Lung (tissue), 12 donors: ENCODE measurements around the gene ZNF175. TPM values are rescaled to one million over a fixed set of nuclear protein-coding genes. Genes with fewer than 3 reads are reported as not detected.

ENCODE experiments used
- ATAC-seq: fragments of 200-7000 bp; cut with Tn5 transposase; one replicate; pipeline ENCODE4 v1.9.1; 2020; ENCODE audit warnings: moderate number of reproducible peaks; ENCODE audit not compliant: insufficient read depth, low FRiP score
- DNase-seq, 3 donors: peaks; one replicate each; pipeline ENCODE4 v3.0.0-alpha.2; 2013 to 2017
- H3K27ac ChIP-seq, 2 donors: one replicate each; pipeline ENCODE4 v1.5.1; 2013; ENCODE audit warnings: mild to moderate bottlenecking in 2 of 2, moderate library complexity in 2 of 2, control low read depth in 1 of 2, inconsistent platforms in 1 of 2, low read depth in 1 of 2, low read length in 1 of 2
- H3K27me3 ChIP-seq, 3 donors: one replicate each; pipeline ENCODE4 v1.5.1; 2013; ENCODE audit warnings: low read length in 2 of 3; ENCODE audit not compliant: control insufficient read depth in 3 of 3, insufficient read depth in 3 of 3
- H3K36me3 ChIP-seq, 4 donors: one replicate each; pipeline ENCODE4 v1.5.1; 2013; ENCODE audit warnings: low read length in 4 of 4, mild to moderate bottlenecking in 1 of 4, moderate library complexity in 1 of 4; ENCODE audit not compliant: control insufficient read depth in 4 of 4, insufficient read depth in 4 of 4
- H3K4me1 ChIP-seq, 5 donors: one replicate each; pipeline ENCODE4 v1.5.1; 2013; ENCODE audit warnings: low read length in 5 of 5, mild to moderate bottlenecking in 2 of 5, moderate library complexity in 1 of 5; ENCODE audit not compliant: control insufficient read depth in 5 of 5, insufficient read depth in 5 of 5
- H3K4me3 ChIP-seq: one replicate; pipeline ENCODE4 v1.5.1; 2013; ENCODE audit warnings: mild to moderate bottlenecking, control low read depth, moderate library complexity
- H3K9ac ChIP-seq, 2 donors: one replicate each; pipeline ENCODE4 v1.5.1; 2013; ENCODE audit warnings: low read length in 2 of 2, control low read depth in 1 of 2; ENCODE audit not compliant: insufficient read depth in 1 of 2
- H3K9me3 ChIP-seq, 4 donors: one replicate each; pipeline ENCODE4 v1.5.1; 2013; ENCODE audit warnings: low read length in 3 of 4, mild to moderate bottlenecking in 1 of 4, moderate library complexity in 1 of 4; ENCODE audit not compliant: control insufficient read depth in 4 of 4, insufficient read depth in 3 of 4
- CTCF ChIP-seq: IDR thresholded peaks from 2 replicates; pipeline ENCODE4 v1.5.1; 2012; ENCODE audit warnings: mild to moderate bottlenecking; ENCODE audit errors: control extremely low read depth, extremely low read depth
- WGBS, 2 donors: extraction: QIAGEN DNeasy Blood & Tissue Kit; methylation state at CpG; one replicate each; pipeline ENCODE4 v1.1.7; 2013; 5-methylcytosine and 5-hydroxymethylcytosine counted together
- polyA plus RNA-seq, 2 donors: library from polyadenylated mRNA; stranded (reverse); fragments of 200-250 nt; gene quantifications; one replicate each; pipeline ENCODE4 v1.2.1, GENCODE V29; 2013
- total RNA-seq, 2 donors: library from RNA; depleted of rRNA in 1 of 2; stranded (reverse); fragments of >200 nt in 1 of 2; gene quantifications; one replicate each; pipeline ENCODE4 v1.2.1, GENCODE V29; 2014 to 2021
- donor health status: control.
- donor health status: control.
- donor health status: Bipolar disorder and iron deficiency.
- donor health status: healthy.
- donor health status: DM: yes; HTN: yes; CAD: no.

Gene ZNF175
- total and polyA plus RNA-seq, 4 donors = 2.5 to 11.4 (median 5.9) TPM

GRCh38 chr19:51550848-51551672, 20.0 kb upstream of the ZNF175 start:
- no peaks in the 10 kb centered on the region for H3K36me3 ChIP-seq
- H3K4me3 ChIP-seq = no peak overlapping the region
- no peak overlapping the region for H3K9ac ChIP-seq
- H3K27me3 ChIP-seq = no peaks in the 10 kb centered on the region
- no peak overlapping the region for H3K27ac ChIP-seq
- ATAC-seq (no peak), DNase-seq (no peak)
- WGBS, 2 donors = 75 to 80% methylated on average over 20 of the region's 20 CpGs
- H3K9me3 ChIP-seq = peaks cover 0 to 4% (median 0%) of the 10 kb centered on the region in 4 donors
- H3K4me1 ChIP-seq = no peaks in the 10 kb centered on the region
- no peak for TF ChIP-seq CTCF

- Histone ChIP-seq H3K27me3 (no peaks in the 10 kb centered on the region), H3K36me3 (no peaks in the 10 kb centered on the region), H3K9ac (no peak overlapping the region), H3K27ac (no peak overlapping the region), H3K4me1 (no peaks in the 10 kb centered on the region), H3K4me3 (no peak overlapping the region), H3K9me3 (peaks cover 0 to 4% (median 0%) of the 10 kb centered on the region in 4 donors)
- ATAC-seq (no peak), DNase-seq (no peak)
- TF ChIP-seq CTCF = no peak
- 41 to 48% methylated on average over 3 of the region's 3 CpGs for WGBS, 2 donors
Observed at GRCh38 chr19:51551673-51552432, 19.2 kb upstream of the ZNF175 start.

- Histone ChIP-seq H3K9me3 (peaks cover 0 to 4% (median 0%) of the 10 kb centered on the region in 4 donors), H3K4me1 (no peaks in the 10 kb centered on the region), H3K27ac (no peak overlapping the region), H3K36me3 (no peaks in the 10 kb centered on the region), H3K27me3 (no peaks in the 10 kb centered on the region), H3K9ac (no peak overlapping the region), H3K4me3 (no peak overlapping the region)
- TF ChIP-seq CTCF = no peak
- ATAC-seq = no peak
- 18 to 22% methylated on average over 1 of the region's 1 CpG for WGBS, 2 donors
- DNase-seq = no peak
Observed at GRCh38 chr19:51552608-51552995, 18.5 kb upstream of the ZNF175 start.
